AG04450 (cell line): ENCODE results near the gene TMEM218. TPM values are rescaled to one million over a fixed set of nuclear protein-coding genes. Genes with fewer than 3 reads are reported as not detected.

ENCODE experiments used
- CTCF ChIA-PET: fragments of 300-600, 350-600 bp; formaldehyde crosslinking; extraction: SDS; loops from one replicate; lab custom pipeline; 2022; ENCODE audit warnings: antibody characterized with exemption, inconsistent platforms; lab: Charles Lee
- POLR2A ChIA-PET: fragments of 350-600 bp; formaldehyde crosslinking; extraction: SDS; loops from one replicate; lab custom pipeline; 2021; ENCODE audit warnings: antibody characterized with exemption, inconsistent platforms; lab: Yijun Ruan, JAX
- DNase-seq: peaks from one replicate; pipeline ENCODE4 v3.0.0-alpha.2; 2011; ENCODE audit warnings: low read depth, low spot score
- H3K27ac ChIP-seq: one replicate; pipeline ENCODE4 v1.5.1; 2012; ENCODE audit warnings: low read depth, low read length, control low read depth
- H3K27me3 ChIP-seq: one replicate; pipeline ENCODE4 v1.6.0; 2012; ENCODE audit warnings: low read length; ENCODE audit not compliant: control insufficient read depth, insufficient read depth
- H3K4me3 ChIP-seq: 2 replicates; pipeline ENCODE4 v1.5.1; 2011; ENCODE audit warnings: mild to moderate bottlenecking, low read depth, low read length, control low read depth
- H3K9me3 ChIP-seq: 2 replicates; pipeline ENCODE4 v1.5.1; 2012; ENCODE audit warnings: low read length; ENCODE audit not compliant: control insufficient read depth, insufficient read depth
- polyA plus RNA-seq: library from polyadenylated mRNA; depleted of rRNA; stranded (reverse); fragments of >200 nt; gene quantifications from 2 replicates; pipeline ENCODE4 v1.2.3, GENCODE V29; 2011
- TF ChIP-seq, protein P1 (sequence below): IDR thresholded peaks from 2 replicates; pipeline ENCODE4 v1.5.1; 2011; ENCODE audit warnings: low read depth, low read length, control low read depth, inconsistent platforms

Gene TMEM218
- polyA plus RNA-seq, 1 experiment = 29.9 TPM

DNA sequence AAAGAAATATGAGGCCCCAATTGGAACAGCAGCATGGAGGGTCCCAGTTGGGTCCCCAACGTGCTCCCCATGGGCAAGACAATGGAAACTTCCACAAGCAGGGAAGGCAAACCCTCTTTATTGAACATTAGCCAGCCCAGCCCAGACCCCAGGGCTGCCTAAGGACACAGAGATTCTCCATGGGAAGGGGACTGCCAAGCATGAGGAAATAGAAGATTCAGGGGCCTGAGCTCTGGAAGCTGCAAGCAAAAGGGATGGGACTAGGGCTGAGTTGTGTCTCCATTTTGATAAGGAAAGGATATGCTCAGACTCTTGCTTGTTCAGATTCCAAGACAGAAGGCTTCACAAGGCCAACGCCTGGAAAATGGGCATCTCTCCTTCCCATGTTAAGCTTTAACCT, 23.3 kb downstream of the TMEM218 start:
- no peak overlapping the region for H3K27ac ChIP-seq
- CTCF ChIA-PET = interaction anchor here (0.6 to 6.7 kb wide), 3 partner anchors 54 to 317 kb away, joined by 3 to 185 read pairs (median 12); no protein-coding TSS in a partner anchor

GRCh38 chr11:125086633-125087296, 24.7 kb downstream of the TMEM218 start:
- TF ChIP-seq, protein P1, sequence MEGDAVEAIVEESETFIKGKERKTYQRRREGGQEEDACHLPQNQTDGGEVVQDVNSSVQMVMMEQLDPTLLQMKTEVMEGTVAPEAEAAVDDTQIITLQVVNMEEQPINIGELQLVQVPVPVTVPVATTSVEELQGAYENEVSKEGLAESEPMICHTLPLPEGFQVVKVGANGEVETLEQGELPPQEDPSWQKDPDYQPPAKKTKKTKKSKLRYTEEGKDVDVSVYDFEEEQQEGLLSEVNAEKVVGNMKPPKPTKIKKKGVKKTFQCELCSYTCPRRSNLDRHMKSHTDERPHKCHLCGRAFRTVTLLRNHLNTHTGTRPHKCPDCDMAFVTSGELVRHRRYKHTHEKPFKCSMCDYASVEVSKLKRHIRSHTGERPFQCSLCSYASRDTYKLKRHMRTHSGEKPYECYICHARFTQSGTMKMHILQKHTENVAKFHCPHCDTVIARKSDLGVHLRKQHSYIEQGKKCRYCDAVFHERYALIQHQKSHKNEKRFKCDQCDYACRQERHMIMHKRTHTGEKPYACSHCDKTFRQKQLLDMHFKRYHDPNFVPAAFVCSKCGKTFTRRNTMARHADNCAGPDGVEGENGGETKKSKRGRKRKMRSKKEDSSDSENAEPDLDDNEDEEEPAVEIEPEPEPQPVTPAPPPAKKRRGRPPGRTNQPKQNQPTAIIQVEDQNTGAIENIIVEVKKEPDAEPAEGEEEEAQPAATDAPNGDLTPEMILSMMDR = no peak
- CTCF ChIA-PET = interaction anchor here (0.5 to 1.4 kb wide), 3 partner anchors 55 to 319 kb away, joined by 3 to 5 read pairs (median 3); no protein-coding TSS in a partner anchor

More for the DNA sequence above, 23.3 kb downstream of the TMEM218 start:
- POLR2A ChIA-PET = no interaction called here
- TF ChIP-seq, protein P1 = no peak
- DNase-seq = no peak
- H3K4me3 ChIP-seq = no peak overlapping the region
- no peaks in the 10 kb centered on the region; the same call in 1 of the 2 replicates for H3K9me3 ChIP-seq
- H3K27me3 ChIP-seq = no peaks in the 10 kb centered on the region

DNA sequence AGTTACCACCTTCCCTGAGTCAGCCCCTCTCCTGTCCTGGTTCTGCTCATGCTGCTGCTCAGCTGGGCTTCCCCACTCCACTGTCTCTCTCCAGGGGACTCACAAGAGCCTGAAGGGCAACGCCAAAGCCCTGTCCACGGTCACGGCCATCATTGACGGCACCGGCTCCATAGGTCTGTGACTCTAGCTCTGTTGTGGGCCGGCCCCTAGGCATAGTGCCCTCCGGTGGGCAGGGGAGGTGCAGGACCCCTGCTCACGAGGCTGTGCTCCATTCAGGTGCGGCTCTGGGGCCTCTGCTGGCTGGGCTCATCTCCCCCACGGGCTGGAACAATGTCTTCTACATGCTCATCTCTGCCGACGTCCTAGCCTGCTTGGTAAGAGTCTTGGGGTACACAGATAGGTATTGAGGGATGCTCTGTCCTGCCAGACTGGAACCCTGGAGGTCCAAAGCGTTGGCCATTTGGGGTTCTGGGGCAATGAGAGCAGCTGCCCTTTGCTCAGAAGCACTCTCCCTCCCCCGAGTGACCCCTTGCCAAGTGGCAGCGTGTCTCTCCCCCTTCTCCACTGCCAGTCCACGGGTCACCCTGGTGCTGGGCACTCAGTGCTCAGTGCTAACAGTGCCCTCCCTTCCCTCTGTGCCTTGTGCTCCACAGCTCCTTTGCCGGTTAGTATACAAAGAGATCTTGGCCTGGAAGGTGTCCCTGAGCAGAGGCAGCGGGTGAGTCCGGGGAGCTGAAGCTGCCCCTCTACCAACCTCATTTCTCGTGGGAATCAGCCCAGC, 25.9 kb downstream of the TMEM218 start:
- POLR2A ChIA-PET = no interaction called here
- no peaks in the 10 kb centered on the region; the same call in 1 of the 2 replicates for H3K9me3 ChIP-seq
- CTCF ChIA-PET = interaction anchor here (1.0 to 1.4 kb wide), 2 partner anchors 260 to 320 kb away, joined by 3 read pairs; no protein-coding TSS in a partner anchor

More at GRCh38 chr11:125086633-125087296, 24.7 kb downstream of the TMEM218 start:
- DNase-seq = no peak
- POLR2A ChIA-PET = no interaction called here
- Histone ChIP-seq H3K27me3 (no peaks in the 10 kb centered on the region), H3K4me3 (no peak overlapping the region), H3K27ac (no peak overlapping the region), H3K9me3 (no peaks in the 10 kb centered on the region; the same call in 1 of the 2 replicates)

DNA sequence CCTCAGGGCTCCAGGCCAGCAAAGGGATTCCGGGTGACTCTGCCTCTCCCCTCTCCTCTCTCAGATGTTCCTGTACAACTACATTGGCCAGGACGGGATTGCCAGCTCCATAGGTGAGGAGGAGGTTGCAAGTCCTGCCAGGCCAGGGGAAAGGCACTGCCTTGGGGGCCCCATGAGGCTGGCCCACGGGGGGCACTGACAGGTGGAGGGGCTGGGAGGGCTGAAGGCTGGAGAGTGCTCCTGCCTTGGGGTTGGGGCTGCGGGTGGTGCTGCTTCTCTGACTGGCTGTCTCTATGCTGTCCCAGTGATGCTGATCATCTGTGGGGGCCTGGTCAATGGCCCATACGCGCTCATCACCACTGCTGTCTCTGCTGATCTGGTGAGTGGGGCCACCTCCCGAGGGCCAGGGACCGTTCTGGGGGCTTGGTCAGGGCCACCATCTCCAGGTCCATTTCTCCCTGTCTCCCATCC, 26.6 kb downstream of the TMEM218 start:
- H3K9me3 ChIP-seq = no peaks in the 10 kb centered on the region; the same call in 1 of the 2 replicates
- no peak overlapping the region for H3K4me3 ChIP-seq
- TF ChIP-seq, protein P1 = no peak
- no peaks in the 10 kb centered on the region for H3K27me3 ChIP-seq
- CTCF ChIA-PET = interaction anchor here (1.0 kb wide), 1 partner anchor 261 kb away, joined by 3 read pairs; no protein-coding TSS in a partner anchor
- no peak for DNase-seq
- H3K27ac ChIP-seq = no peak overlapping the region
- POLR2A ChIA-PET = no interaction called here

More for the DNA sequence above, 25.9 kb downstream of the TMEM218 start:
- Histone ChIP-seq H3K4me3 (no peak overlapping the region), H3K27ac (no peak overlapping the region), H3K27me3 (no peaks in the 10 kb centered on the region)
- TF ChIP-seq, protein P1 = no peak
- DNase-seq = no peak
